SJSA1 (cell line): ENCODE measurements around the gene BNIPL. TPM values are rescaled to one million over a fixed set of nuclear protein-coding genes. Genes with fewer than 3 reads are reported as not detected.

Source experiments
- DNase-seq, 2 experiments: peaks; one replicate each; pipeline ENCODE4 v3.0.0-alpha.2; 2015 to 2020; ENCODE audit warnings: low spot score in 2 of 2, low read depth in 1 of 2
- H3K27ac ChIP-seq: fragments of 250-450 bp; sonication (Bioruptor Pico); 2 replicates; pipeline ENCODE4 v1.5.1; 2020; ENCODE audit warnings: mild to moderate bottlenecking, moderate library complexity
- H3K27me3 ChIP-seq: fragments of 250-450 bp; sonication (Bioruptor Pico); replicated peaks from 2 replicates; pipeline ENCODE4 v1.5.1; 2020; ENCODE audit warnings: mild to moderate bottlenecking, moderate library complexity
- H3K36me3 ChIP-seq: fragments of 250-450 bp; sonication (Bioruptor Pico); 2 replicates; pipeline ENCODE4 v1.5.1; 2020; ENCODE audit warnings: mild to moderate bottlenecking
- H3K4me1 ChIP-seq: fragments of 250-450 bp; sonication (Bioruptor Pico); replicated peaks from 2 replicates; pipeline ENCODE4 v1.6.1; 2021; ENCODE audit warnings: mild to moderate bottlenecking
- H3K4me3 ChIP-seq: fragments of 250-450 bp; sonication (Bioruptor Pico); 2 replicates; pipeline ENCODE4 v1.5.1; 2020; ENCODE audit warnings: mild to moderate bottlenecking
- H3K9me3 ChIP-seq: fragments of 250-450 bp; sonication (Bioruptor Pico); replicated peaks from 2 replicates; pipeline ENCODE4 v1.5.1; 2020; ENCODE audit warnings: mild to moderate bottlenecking
- total RNA-seq: library from RNA; depleted of rRNA; stranded (reverse); fragments of >200 nt; shearing (Covaris generic); gene quantifications from 2 replicates; pipeline ENCODE4 v1.2.3, GENCODE V29; 2014

Gene BNIPL
- total RNA-seq, 1 experiment from 2014 or later: 0.42 TPM

GRCh38 chr1:151024540-151025146 lies 11.7 kb upstream of the BNIPL start:
- H3K4me3 ChIP-seq: no peak overlapping the region
- peak; percentile 44 to 74 for DNase-seq
- H3K27ac ChIP-seq: no peak overlapping the region
- no peaks in the 10 kb centered on the region for H3K27me3 ChIP-seq
- peaks cover 22% of the 10 kb centered on the region for H3K36me3 ChIP-seq
- H3K4me1 ChIP-seq: no peaks in the 10 kb centered on the region
- no peaks in the 10 kb centered on the region for H3K9me3 ChIP-seq

GRCh38 chr1:151026460-151026859 lies 9.9 kb upstream of the BNIPL start:
- Histone ChIP-seq H3K36me3 (peaks cover 28% of the 10 kb centered on the region), H3K4me1 (no peaks in the 10 kb centered on the region), H3K9me3 (no peaks in the 10 kb centered on the region), H3K27me3 (no peaks in the 10 kb centered on the region), H3K27ac (no peak overlapping the region), H3K4me3 (no peak overlapping the region)
- DNase-seq: no peak

GRCh38 chr1:151032164-151032563 lies 4.2 kb upstream of the BNIPL start:
- H3K27ac ChIP-seq: no peak overlapping the region
- H3K27me3 ChIP-seq: no peaks in the 10 kb centered on the region
- H3K4me3 ChIP-seq: no peak overlapping the region
- peaks cover 36% of the 10 kb centered on the region for H3K36me3 ChIP-seq
- no peaks in the 10 kb centered on the region for H3K4me1 ChIP-seq
- no peak for DNase-seq
- no peaks in the 10 kb centered on the region for H3K9me3 ChIP-seq

GRCh38 chr1:151035167-151035566 lies 1.2 kb upstream of the BNIPL start:
- Histone ChIP-seq H3K27me3 (no peaks in the 10 kb centered on the region), H3K36me3 (peaks cover 27% of the 10 kb centered on the region), H3K4me1 (no peaks in the 10 kb centered on the region), H3K4me3 (no peak overlapping the region), H3K9me3 (no peaks in the 10 kb centered on the region), H3K27ac (no peak overlapping the region)
- DNase-seq: no peak

GRCh38 chr1:151037032-151037431 lies 646 bp downstream of the BNIPL start:
- no peak for DNase-seq
- H3K4me3 ChIP-seq: no peak overlapping the region

GRCh38 chr1:151039521-151039920 lies 3.1 kb downstream of the BNIPL start:
- DNase-seq: no peak
- no peak overlapping the region for H3K4me3 ChIP-seq
- no peaks in the 10 kb centered on the region for H3K4me1 ChIP-seq
- H3K9me3 ChIP-seq: no peaks in the 10 kb centered on the region
- no peaks in the 10 kb centered on the region for H3K27me3 ChIP-seq
- H3K36me3 ChIP-seq: peaks cover 9% of the 10 kb centered on the region
- H3K27ac ChIP-seq: no peak overlapping the region

More at GRCh38 chr1:151037032-151037431, 646 bp downstream of the BNIPL start:
- Histone ChIP-seq H3K27ac (no peak overlapping the region), H3K9me3 (no peaks in the 10 kb centered on the region), H3K27me3 (no peaks in the 10 kb centered on the region), H3K36me3 (peaks cover 14% of the 10 kb centered on the region), H3K4me1 (no peaks in the 10 kb centered on the region)

GRCh38 chr1:151043163-151043562 lies 6.8 kb downstream of the BNIPL start:
- H3K4me1 ChIP-seq: peaks cover 12% of the 10 kb centered on the region
- H3K9me3 ChIP-seq: no peaks in the 10 kb centered on the region
- DNase-seq: no peak
- no peak overlapping the region for H3K4me3 ChIP-seq
- no peak overlapping the region for H3K27ac ChIP-seq
- H3K36me3 ChIP-seq: no peaks in the 10 kb centered on the region; the same call in 1 of the 2 replicates
- no peaks in the 10 kb centered on the region for H3K27me3 ChIP-seq

- Histone ChIP-seq H3K4me1 (peaks cover 19% of the 10 kb centered on the region), H3K9me3 (no peaks in the 10 kb centered on the region), H3K36me3 (peaks cover 27% of the 10 kb centered on the region), H3K27ac (peak within 1 kb of the TSS; percentile 27), H3K4me3 (peak within 1 kb of the TSS; percentile 54), H3K27me3 (no peaks in the 10 kb centered on the region)
- peak; percentile 70 to 77 for DNase-seq
Observed at GRCh38 chr1:151047591-151047924, 11.2 kb downstream of the BNIPL start, which contains the start of gene C1orf56. Gene C1orf56, plus strand, starts transcription at chr1:151047751. Its CDS starts 97 bp downstream, at chr1:151047848.

- peak overlapping the region; percentile 27 for H3K27ac ChIP-seq
- H3K36me3 ChIP-seq: peaks cover 32% of the 10 kb centered on the region
- no peaks in the 10 kb centered on the region for H3K27me3 ChIP-seq
- DNase-seq: peak; percentile 71 to 73
- no peaks in the 10 kb centered on the region for H3K9me3 ChIP-seq
- peak overlapping the region; percentile 54 for H3K4me3 ChIP-seq
- peaks cover 19% of the 10 kb centered on the region for H3K4me1 ChIP-seq
Observed at GRCh38 chr1:151047925-151048644, 11.7 kb downstream of the BNIPL start.

- no peak overlapping the region for H3K27ac ChIP-seq
- no peaks in the 10 kb centered on the region for H3K27me3 ChIP-seq
- H3K4me3 ChIP-seq: peak overlapping the region; percentile 54
- H3K36me3 ChIP-seq: peaks cover 38% of the 10 kb centered on the region
- no peak for DNase-seq
- H3K9me3 ChIP-seq: no peaks in the 10 kb centered on the region
- H3K4me1 ChIP-seq: peaks cover 19% of the 10 kb centered on the region
Observed at GRCh38 chr1:151048645-151049032, 12.3 kb downstream of the BNIPL start.

- Histone ChIP-seq H3K4me1 (peaks cover 19% of the 10 kb centered on the region), H3K27ac (no peak overlapping the region)
Observed at GRCh38 chr1:151049458-151049857, 13.1 kb downstream of the BNIPL start.

GRCh38 chr1:151050051-151050688 lies 13.8 kb downstream of the BNIPL start:
- peaks cover 19% of the 10 kb centered on the region for H3K4me1 ChIP-seq
- no peaks in the 10 kb centered on the region for H3K27me3 ChIP-seq
- no peak overlapping the region for H3K4me3 ChIP-seq
- peaks cover 53% of the 10 kb centered on the region for H3K36me3 ChIP-seq
- DNase-seq: no peak
- no peak overlapping the region for H3K27ac ChIP-seq
- no peaks in the 10 kb centered on the region for H3K9me3 ChIP-seq

More at GRCh38 chr1:151049458-151049857, 13.1 kb downstream of the BNIPL start:
- DNase-seq: no peak
- Histone ChIP-seq H3K27me3 (no peaks in the 10 kb centered on the region), H3K4me3 (no peak overlapping the region), H3K9me3 (no peaks in the 10 kb centered on the region), H3K36me3 (peaks cover 46% of the 10 kb centered on the region)

- peaks cover 19% of the 10 kb centered on the region for H3K4me1 ChIP-seq
- peaks cover 66% of the 10 kb centered on the region for H3K36me3 ChIP-seq
- no peaks in the 10 kb centered on the region for H3K27me3 ChIP-seq
- no peak for DNase-seq
- no peak overlapping the region for H3K4me3 ChIP-seq
- no peak overlapping the region for H3K27ac ChIP-seq
- no peaks in the 10 kb centered on the region for H3K9me3 ChIP-seq
Observed at GRCh38 chr1:151051356-151052009, 15.1 kb downstream of the BNIPL start.
